ENCODE measurements around the gene IGLL1. TPM values are rescaled to one million over a fixed set of nuclear protein-coding genes. Genes with fewer than 3 reads are reported as not detected.

IGLL1 gene
- total and polyA plus RNA-seq, 2 donors (not counting 3 experiments of a cell fraction or from before 2014, with no cell fraction given): not detected

DNA sequence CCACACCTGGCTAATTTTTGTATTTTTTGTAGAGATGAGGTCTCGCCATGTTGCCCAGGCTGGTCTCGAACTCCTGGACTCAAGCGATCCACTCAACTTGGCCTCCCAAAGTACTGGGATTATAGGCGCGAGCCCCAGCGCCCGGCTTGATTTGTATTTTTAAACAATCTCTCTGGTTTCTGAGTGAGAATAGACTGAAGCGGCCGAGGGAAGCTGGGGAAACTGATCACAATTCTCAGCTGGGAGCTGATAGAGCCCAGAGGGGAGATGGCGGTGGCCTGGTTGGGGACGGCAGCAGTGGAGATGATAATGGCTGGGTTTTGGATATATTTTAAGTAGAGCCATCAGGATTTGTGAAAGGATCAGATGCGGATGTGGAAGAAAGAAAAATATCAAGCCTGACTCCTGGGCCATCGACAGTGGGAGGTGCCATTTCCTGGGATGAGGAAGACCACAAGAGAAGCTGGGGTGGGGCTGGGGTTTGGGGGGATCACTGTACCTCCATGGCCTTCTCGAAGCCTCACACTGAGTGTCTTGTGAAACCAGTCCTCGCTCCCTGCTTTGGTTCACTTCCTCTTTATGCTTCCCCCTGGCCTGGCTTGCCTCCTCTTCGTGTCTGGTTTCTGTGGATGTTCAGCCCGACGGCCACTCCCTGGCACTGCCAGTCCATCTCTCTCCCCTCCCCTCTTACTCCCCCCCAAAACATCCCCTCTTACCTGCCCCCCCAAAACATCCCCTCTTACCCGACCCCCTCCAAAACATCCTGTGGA, 51.9 kb downstream of the IGLL1 start:
- Histone ChIP-seq H3K9me1 (replicated peaks; ENCODE audit: control insufficient read depth, extremely low read depth, insufficient read depth, low read length) (no peaks in the 10 kb centered on the region), H3K79me2 (ENCODE audit: control insufficient read depth, insufficient read depth, low read length) (no peaks in the 10 kb centered on the region)
- CTCF ChIA-PET: interaction anchor here (1.1 to 1.6 kb wide), 3 partner anchors 10 to 142 kb away, joined by 3 to 4 read pairs (median 3); no protein-coding TSS in a partner anchor

More for the DNA sequence above, 51.9 kb downstream of the IGLL1 start:
- Histone ChIP-seq H3K9me3 (replicated peaks; ENCODE audit: control insufficient read depth, insufficient read depth, low read length) (no peaks in the 10 kb centered on the region), H2AFZ (ENCODE audit: low read depth, low read length) (no peak overlapping the region), H3K36me3 (ENCODE audit: control insufficient read depth in 2 of 2, extremely low read depth in 1 of 2, insufficient read depth in 2 of 2, low read length in 2 of 2) (no peaks in the 10 kb centered on the region), H3K27me3 (ENCODE audit: control insufficient read depth in 2 of 2, insufficient read depth in 2 of 2, low read length in 2 of 2) (no peaks in the 10 kb centered on the region), H3K4me1 (ENCODE audit: control insufficient read depth, extremely low read depth, insufficient read depth, low read length) (peaks cover under 1% of the 10 kb centered on the region), H3K4me2 (ENCODE audit: insufficient read depth, low read length) (no peak overlapping the region), H3K27ac (ENCODE audit: insufficient read depth, low read depth, low read length) (no peak overlapping the region), H4K20me1 (replicated peaks; ENCODE audit: control insufficient read depth, extremely low read depth, insufficient read depth, low read length) (no peaks in the 10 kb centered on the region), H3K4me3 (replicated peaks in 1 of 3; ENCODE audit: insufficient read depth in 1 of 3, low read depth in 1 of 3, low read length in 3 of 3) (no peak overlapping the region), H3K9ac (replicated peaks; ENCODE audit: extremely low read depth, insufficient read depth, low read length) (no peak overlapping the region)
- FAIRE-seq (no peak), DNase-seq (ENCODE audit: low read depth, low spot score) (no peak)
- BruUV-seq (replicated peaks): no TSS peak
- intact Hi-C loops (cut with micrococcal nuclease) (no loop called here), dilution Hi-C loops (cut with MboI; ENCODE audit: extremely low pct_ligation_motif_present, low sequenced_read_pairs) (no loop called here)
- POLR2A ChIA-PET: no interaction called here
- TF ChIP-seq, protein P1, sequence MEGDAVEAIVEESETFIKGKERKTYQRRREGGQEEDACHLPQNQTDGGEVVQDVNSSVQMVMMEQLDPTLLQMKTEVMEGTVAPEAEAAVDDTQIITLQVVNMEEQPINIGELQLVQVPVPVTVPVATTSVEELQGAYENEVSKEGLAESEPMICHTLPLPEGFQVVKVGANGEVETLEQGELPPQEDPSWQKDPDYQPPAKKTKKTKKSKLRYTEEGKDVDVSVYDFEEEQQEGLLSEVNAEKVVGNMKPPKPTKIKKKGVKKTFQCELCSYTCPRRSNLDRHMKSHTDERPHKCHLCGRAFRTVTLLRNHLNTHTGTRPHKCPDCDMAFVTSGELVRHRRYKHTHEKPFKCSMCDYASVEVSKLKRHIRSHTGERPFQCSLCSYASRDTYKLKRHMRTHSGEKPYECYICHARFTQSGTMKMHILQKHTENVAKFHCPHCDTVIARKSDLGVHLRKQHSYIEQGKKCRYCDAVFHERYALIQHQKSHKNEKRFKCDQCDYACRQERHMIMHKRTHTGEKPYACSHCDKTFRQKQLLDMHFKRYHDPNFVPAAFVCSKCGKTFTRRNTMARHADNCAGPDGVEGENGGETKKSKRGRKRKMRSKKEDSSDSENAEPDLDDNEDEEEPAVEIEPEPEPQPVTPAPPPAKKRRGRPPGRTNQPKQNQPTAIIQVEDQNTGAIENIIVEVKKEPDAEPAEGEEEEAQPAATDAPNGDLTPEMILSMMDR (IDR thresholded peaks at IDR 0.05; ENCODE audit: extremely low read depth in 1 of 2, insufficient read depth in 1 of 2, low read depth in 1 of 2, low read length in 2 of 2): no peak
- TF ChIP-seq POLR2A (IDR thresholded peaks at IDR 0.05; ENCODE audit: low read depth, low read length) (no peak), FOS (IDR thresholded peaks at IDR 0.05; ENCODE audit: borderline replicate concordance, insufficient read depth, low read length) (no peak), GATA2 (IDR thresholded peaks at IDR 0.05; ENCODE audit: insufficient read depth, insufficient read length, low read depth, low read length) (no peak), MYC (IDR thresholded peaks at IDR 0.05; ENCODE audit: low read depth, low read length) (no peak)
- TF ChIP-seq, protein P2, sequence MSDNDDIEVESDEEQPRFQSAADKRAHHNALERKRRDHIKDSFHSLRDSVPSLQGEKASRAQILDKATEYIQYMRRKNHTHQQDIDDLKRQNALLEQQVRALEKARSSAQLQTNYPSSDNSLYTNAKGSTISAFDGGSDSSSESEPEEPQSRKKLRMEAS (IDR thresholded peaks at IDR 0.05; ENCODE audit: insufficient read depth, insufficient read length): no peak
